GM12891 (cell line): ENCODE data around the gene FANCI.

ENCODE experiments used
- POLR2A ChIP-seq: IDR thresholded peaks from 2 replicates; pipeline ENCODE4 v1.6.1; 2011; ENCODE audit warnings: low read depth, low read length, control low read depth
- POLR2AphosphoS5 ChIP-seq: IDR thresholded peaks from 2 replicates; pipeline ENCODE4 v1.6.1; 2011; ENCODE audit warnings: low read depth, low read length, control low read depth
- POU2F2 ChIP-seq: IDR thresholded peaks from 2 replicates; pipeline ENCODE4 v1.6.1; 2011; ENCODE audit warnings: low read depth, mild to moderate bottlenecking, control low read depth, low read length, moderate library complexity
- SPI1 ChIP-seq: IDR thresholded peaks from 2 replicates; pipeline ENCODE4 v1.6.1; 2011; ENCODE audit warnings: low read depth, low read length, control low read depth
- TAF1 ChIP-seq: IDR thresholded peaks from 2 replicates; pipeline ENCODE4 v1.6.1; 2011; ENCODE audit warnings: low read depth, low read length, control low read depth

DNA sequence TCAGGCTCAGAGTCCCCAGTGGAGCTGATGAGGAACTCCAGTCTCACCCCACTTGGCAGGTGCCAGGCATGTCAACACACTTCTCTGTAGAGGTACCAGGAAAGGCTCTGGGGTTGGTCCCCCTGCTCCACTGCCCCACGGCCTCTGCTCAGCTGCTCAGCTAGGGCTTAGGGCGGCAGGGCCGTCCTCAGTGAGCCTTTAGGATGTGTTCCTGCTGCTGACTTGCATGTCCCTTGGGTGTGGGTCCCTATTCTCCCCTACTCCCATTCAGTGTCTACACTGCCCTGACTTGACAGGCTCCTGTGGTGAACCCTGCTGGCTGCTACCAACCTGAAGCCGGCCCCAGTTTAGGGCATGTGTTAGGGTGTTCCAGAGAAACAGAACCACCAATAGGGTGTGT lies 108.7 kb downstream of the FANCI start:
- TF ChIP-seq POLR2A, result no peak
- TF ChIP-seq TAF1, result no peak
- TF ChIP-seq POU2F2, result no peak
- no peak for TF ChIP-seq POLR2AphosphoS5
- no peak for TF ChIP-seq SPI1
